Sciatic nerve (tissue), 2 donors: ENCODE measurements around the gene FOCAD. TPM values are rescaled to one million over a fixed set of nuclear protein-coding genes. Genes with fewer than 3 reads are reported as not detected.

Experiments used
- ATAC-seq: fragments of 200-7000 bp; cut with Tn5 transposase; one replicate; pipeline ENCODE4 v1.9.1; 2020; ENCODE audit warnings: mild to moderate bottlenecking, moderate library complexity
- DNase-seq: peaks from one replicate; pipeline ENCODE4 v3.0.0-alpha.2; 2020; ENCODE audit warnings: low spot score
- intact Hi-C: fragments of 100-400 bp; cut with DNase I; formaldehyde crosslinking; loops from one replicate; pipeline ENCODE4 v1.14.2; 2022
- total RNA-seq: library from RNA; stranded (reverse); fragmentation: NEBNext Ultra II Directional; extraction: Animal tissue kit (Norgen Biotek cat#: 25700); gene quantifications from one replicate; pipeline ENCODE4 v1.2.1, GENCODE V29; 2021
- donor health status: DM: no; HTN: no; CAD: no.
- donor health status: DM: no; HTN: no; CAD: no.

FOCAD gene
- total RNA-seq, 1 donor from 2014 or later: 22.5 TPM

DNA sequence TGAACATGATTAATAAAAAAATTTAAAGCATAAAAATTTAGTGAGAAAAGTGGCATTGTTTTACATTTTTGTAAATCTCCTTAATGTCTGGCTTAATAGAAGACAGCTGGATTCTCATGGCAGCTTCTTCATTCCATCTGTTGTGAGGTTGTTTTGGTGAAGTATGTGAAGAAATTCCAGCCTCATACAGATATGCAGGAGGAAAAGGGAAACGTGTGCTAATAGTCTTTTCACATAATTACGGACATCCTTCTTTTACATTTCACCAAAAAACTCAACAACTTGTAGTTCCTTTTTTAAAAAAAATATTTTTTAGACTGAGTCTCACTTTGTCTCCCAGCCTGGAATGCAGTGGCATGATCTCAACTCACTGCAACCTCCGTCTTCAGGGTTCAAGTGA is 300.4 kb downstream of the FOCAD start:
- intact Hi-C loops: no loop called here
- DNase-seq: no peak
- no peak for ATAC-seq

DNA sequence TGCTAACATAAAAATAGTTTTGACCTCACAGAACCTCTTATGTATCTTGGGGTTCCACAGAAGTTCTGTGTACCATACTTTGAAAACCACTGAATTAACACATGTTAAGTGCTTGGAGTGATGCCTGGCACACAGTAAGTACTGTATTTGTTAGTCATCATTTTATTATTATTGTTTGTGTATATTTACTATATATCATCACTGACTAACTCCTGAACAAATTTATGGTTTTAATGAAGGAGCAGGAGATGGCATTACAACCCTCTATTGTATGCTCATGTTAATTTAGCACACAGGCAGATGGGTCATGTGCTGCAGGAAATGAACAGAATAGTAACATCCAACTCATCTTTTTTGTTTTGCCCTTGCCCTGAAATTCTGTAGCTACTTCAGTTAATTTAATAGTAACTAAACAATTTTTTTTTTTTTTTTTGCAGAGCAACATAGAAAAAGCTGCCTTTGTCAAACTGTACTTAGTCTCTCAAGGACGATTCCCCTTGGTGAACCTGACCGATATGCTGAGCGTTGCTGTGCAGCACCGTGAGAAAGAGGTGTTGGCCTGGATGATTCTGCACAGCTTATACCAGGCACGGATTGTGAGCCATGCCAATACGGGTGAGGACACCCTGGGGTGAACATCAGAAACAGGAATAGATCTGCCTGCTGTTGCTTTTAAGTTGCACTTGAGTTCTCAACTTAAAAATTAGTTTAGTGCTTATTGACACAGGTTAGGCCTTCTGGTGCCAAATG is 302.0 kb downstream of the FOCAD start:
- DNase-seq (no peak), ATAC-seq (no peak)
- intact Hi-C loops: no loop called here

DNA sequence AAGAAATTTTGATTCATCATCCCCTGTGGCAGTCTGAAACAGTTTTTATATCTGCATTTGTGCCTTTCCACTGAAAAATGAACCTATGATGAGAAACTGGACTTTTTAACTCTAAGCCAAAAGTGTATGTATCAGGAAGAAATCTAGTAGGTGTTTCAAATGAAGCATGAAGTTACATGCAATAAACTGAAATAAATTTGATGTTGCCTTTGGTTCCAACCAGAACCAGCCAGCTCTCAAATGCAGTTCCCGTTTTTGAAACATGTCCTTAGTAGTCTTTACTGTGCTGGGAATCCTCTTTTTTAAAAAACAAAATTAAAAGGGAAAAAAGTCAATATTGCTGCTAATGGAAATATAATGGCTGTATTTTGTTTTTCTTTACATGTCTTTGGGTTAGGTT is 303.5 kb downstream of the FOCAD start:
- no peak for DNase-seq
- ATAC-seq: no peak
- intact Hi-C loops: no loop called here

DNA sequence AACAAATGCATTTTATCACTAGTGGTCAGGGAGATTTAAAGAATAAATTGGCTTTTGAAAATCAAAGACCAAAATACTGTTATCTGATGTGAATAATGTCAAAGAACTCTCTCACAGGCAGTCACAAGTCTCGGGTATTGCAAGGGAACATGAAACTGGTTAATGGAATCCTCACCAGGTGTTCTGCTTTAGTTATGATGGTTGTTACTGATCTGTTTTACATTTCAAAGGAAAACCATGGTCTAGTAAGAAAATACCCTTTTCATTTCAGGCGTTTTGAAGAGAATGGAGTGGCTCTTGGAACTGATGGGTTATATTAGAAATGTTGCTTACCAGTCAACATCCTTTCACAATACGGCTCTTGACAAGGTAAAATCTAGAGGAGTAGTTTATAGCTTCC is 304.0 kb downstream of the FOCAD start:
- DNase-seq (no peak), ATAC-seq (no peak)
- intact Hi-C loops: no loop called here

DNA sequence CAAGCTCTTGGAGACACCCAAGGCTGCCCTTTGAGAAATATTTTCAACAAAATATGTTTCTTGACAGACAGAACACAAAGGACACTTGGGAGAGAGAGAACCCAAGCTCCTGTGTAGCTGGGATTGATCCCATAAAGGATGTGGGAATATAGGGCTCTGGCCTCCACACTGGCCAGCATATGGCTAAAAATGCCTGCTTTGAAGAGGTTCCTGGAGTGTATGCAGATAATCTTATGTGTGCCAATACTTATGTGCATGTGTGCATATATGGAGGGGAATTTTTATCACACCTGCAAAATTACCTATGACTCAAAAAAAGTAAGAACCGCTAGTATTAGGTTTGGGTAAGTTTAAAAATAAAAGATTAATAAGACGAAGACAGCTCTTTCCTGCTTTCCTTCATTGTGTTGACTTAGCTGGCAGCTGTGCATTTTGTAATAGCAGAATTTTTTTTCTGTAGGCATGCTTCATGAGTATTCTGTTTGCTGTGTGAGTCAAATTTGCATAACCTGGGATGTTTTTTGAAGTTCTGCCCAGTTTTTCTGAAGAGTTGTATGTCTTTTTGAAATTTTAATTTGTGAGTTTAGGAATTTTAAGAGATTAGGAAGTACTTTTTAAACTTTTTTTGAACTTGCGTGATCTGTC is 304.7 kb downstream of the FOCAD start:
- intact Hi-C loops: no loop called here
- no peak for DNase-seq
- no peak for ATAC-seq

DNA sequence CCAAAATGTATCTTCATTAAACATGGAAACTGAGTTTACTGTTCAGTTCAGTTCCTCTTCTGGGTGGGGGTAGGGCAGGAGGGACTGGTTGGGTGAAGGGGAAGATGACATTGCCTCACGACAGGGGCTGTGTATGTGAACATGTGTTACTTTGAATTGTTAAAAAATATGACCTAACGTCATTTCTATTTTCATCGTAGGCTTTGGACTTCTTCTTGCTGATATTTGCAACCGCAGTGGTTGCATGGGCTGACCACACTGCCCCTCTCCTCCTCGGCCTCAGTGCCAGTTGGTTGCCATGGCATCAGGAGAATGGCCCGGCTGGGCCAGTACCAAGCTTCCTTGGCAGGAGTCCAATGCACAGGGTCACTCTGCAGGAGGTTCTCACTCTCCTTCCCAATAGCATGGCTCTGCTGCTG is 305.9 kb downstream of the FOCAD start:
- peak; percentile 80 for ATAC-seq
- intact Hi-C loops: no loop called here
- peak; percentile 67 for DNase-seq

DNA sequence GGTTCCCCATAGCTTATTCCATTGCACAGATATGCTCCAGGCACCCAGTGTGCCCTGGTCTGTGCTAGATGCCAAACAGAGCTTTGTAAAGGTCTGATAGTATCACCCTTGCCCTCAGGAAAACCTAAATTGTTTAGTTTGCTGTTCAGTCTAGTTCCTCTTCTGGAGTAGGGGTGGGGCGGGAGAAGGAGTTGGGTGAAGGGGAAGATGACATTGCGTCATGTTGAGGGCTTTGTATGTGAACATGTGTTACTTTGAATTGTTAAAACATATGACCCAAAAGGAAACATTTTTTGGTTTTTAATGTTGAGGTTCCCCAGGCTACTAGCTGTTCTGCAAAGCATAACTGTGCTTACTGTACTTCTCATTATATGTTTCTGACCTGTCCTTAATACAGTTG is 306.8 kb downstream of the FOCAD start:
- DNase-seq (no peak), ATAC-seq (peak; percentile 83)
- intact Hi-C loops: no loop called here

DNA sequence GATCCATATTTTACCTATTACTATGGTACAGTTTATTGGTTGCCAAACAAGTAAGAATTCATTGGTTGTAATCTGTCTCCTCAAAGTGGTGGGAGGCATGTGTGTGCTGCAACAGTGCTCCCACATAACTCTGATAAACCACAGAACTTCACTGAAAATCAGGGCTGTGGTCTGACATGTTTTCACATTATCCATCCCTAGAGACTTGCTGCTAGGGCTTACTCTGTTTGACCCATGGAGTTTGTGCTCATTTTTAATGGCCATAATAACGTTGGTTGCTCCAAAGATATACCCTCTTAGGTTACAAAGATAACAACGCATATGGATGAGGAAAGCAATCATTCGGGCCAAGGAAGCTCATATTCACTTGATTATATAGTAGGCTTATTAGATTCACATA is 310.4 kb downstream of the FOCAD start:
- ATAC-seq: no peak
- intact Hi-C loops: no loop called here
- no peak for DNase-seq

DNA sequence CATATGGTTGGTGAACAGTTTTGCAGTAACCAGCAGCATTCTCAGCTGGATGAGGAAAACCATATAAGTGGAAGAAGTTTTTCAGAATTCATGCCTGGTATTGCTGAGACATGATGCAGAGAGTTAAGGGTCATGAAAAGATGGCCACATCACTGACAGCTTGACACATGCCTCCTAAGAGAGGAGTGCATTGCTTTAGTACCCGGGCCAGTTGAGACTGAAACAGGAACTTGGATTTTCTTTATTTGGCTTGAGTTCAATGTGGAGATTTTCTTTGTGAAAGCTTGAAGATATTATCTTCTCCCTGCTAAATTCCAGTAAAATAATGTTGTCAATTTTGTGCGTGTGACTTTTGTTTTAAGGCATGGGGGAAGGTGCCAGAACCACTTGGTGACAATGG is 311.6 kb downstream of the FOCAD start:
- ATAC-seq (no peak), DNase-seq (no peak)
- intact Hi-C loops: no loop called here

DNA sequence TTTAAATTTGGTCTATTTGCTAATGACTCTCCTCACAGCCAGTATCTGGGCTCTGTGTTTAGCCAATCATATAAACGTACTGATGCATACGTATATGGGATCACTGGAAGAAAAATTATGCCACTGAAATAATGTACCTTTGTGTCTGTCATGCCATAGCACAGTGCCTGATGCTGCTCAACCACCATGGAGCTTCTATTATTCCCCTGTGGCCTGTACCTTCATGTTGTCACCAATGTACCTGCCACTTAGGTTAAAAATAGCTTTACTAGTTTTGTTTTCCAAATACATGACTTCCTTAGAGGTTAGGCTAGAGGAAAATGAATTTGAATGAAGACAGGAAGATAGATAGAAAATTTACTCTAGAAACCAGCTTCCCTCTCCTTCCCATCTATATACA is 312.8 kb downstream of the FOCAD start:
- ATAC-seq: no peak
- no peak for DNase-seq
- intact Hi-C loops: no loop called here

DNA sequence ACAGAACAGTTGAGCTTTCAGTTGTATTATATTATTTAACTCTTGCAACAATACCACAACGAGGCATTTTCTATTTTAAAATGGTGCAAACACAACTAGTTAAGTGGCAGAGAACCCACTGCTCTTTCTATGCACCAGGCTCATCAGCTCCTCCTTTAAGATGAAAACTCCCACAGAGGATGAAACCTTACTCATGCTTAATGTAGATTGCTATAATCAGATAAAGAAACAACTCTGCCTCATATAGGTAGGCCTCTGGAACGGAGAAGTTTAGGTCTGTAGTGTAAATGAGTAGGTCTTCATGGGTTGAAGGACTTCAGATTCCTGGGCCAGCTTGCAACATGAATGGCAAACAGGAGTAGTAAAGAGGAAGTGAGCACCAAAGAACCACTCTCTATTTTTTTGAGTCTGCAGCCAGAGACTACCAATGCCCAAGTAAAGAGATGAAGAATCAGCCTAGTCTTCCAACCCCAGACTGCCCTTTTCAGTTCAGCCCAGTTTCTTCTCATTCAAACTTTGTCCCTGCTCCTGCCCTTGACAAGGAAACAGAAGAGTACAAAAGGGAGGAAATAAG is 313.5 kb downstream of the FOCAD start:
- DNase-seq (no peak), ATAC-seq (no peak)
- intact Hi-C loops: no loop called here

DNA sequence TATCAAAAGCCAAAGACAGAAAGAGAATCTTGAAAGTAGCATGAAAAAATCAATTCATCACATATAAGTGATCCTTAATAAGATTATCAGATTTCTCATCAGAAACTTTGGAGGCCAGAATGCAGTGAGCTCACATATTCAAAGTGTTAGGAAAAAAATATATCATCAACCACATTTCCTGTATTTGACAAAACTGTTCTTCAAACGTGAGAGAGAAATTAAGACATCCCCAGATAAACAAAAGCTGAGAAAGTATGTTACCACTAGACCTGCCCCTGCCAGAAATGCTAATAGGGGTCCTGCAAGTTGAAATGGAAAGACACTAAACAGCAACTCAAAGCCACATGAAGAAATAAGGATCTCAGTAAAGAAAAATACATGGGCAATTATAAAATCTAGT is 317.5 kb downstream of the FOCAD start:
- DNase-seq (no peak), ATAC-seq (no peak)
- intact Hi-C loops: no loop called here

DNA sequence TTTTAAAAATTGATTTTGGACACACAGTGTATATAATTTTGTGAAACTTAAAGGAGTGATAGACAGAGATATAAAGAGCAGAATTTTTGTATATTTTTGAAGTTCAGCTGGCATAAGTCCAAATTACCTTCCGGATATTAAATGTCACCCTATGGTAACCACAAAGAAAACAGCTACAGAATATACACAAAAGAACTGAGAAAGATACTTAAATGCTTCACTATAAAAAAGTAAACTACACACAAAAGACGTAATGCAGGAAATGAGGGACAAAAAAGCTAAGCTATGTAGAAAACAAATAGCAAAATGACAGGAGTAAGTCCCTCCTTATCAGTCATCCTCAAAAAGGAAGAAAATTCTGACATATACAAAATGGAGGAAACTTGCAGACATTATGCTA is 318.0 kb downstream of the FOCAD start:
- ATAC-seq: no peak
- DNase-seq: no peak
- intact Hi-C loops: no loop called here

DNA sequence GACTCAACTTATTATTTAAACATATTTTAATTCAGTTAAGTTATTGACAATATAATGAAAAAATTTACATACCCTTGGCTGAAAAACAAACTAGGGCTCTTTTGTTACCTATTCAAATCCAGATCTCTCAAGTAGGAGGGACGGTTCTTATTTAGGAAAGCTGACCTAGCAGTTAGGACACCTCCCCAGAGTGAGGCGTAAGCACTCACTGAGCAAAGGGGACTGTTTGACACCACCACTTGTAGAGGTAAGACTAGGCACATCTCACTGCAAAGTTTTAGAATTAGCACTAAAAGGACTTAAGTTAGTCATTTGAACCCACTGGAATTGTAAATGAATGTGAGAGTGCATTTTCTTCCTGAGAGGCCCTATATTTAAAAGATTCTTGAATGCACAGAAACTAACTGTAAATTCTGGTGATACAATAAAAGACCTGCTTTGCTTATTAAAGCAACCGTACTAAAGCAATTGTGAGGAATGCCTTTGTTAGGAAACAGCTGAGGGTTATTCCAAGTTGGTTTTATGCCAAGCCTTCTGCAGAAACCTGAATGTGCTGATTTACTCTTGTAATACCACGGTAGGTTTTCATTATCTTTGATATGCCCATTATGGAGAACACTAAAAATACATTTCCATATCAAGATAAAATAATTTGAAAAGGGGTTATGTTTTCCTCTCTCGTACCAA is 331.2 kb downstream of the FOCAD start:
- no peak for ATAC-seq
- intact Hi-C loops: no loop called here

DNA sequence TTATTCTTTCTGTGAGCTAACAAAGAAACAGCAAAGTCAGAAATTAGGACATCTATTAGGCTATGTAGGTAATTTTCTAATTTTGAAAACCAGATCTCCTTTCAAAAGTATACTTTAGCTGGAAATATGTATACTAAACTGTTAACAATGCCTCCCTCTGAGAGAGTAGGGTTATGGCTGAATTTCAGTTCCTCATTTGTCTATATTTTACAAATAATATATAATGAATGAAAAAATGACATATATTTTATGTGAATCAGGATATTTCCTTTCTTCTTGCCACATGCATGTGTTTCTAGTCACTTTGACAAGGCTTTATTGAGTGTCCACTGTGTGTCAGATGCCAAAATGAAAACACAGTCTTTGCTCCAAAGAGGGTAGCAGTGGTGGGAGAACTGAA is 331.9 kb downstream of the FOCAD start:
- ATAC-seq (no peak), DNase-seq (no peak)
- intact Hi-C loops: no loop called here

More for the DNA sequence above, 331.2 kb downstream of the FOCAD start:
- DNase-seq: no peak

DNA sequence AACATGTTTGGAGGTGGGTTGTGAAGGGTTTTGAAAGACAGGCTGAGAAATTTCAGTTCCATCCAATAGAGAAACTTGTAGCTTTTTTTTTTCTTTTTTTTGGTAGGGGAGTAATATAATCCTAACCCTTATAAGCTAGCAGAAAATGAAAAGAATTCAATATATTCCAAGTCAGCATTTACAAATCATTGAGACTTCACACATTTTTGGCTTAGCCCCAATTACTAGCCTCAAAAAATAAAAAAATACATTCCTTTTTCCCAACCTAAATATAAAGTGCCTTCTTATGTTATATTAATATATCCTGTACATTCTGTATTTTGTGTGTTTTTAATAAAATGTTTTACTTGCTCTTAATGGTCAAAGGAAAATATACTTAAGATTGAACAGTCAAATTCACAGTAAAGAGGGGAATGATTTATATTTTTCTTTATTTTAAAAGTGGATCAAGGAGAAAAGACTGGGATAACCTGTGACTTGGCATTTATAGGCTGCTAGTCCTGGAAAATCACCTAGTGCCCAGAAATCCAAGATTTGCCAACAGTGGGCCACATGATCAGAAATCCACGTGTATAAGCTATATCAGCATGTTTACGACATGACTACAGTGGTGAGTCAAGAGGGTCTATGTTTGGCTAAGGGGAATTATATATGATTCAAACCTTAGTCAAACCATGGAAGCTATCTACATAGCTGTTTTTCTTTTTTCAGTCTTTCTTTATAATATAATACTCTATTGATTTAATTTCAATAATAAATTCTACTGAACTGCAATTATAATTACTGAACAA is 332.8 kb downstream of the FOCAD start:
- no peak for ATAC-seq
- no peak for DNase-seq
- intact Hi-C loops: no loop called here

DNA sequence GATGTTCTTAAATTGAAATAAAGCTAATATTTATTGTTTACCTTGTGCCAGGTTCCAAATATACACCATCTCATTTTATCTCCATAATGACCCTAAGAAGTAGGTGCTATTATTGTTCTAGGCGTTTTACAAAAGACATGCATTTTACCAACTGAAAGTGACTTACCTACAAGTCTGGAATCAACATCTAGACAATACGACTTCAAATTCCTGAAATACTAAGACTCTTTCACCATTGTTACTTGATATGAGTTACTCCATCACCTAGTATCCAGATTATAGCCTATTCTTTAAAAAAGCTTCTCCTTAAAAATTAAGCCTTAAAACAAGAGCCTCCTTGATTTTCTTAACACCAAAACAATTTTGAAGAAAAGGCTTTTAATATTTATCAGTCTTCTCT is 334.1 kb downstream of the FOCAD start:
- ATAC-seq: no peak
- no peak for DNase-seq
- intact Hi-C loops: no loop called here

DNA sequence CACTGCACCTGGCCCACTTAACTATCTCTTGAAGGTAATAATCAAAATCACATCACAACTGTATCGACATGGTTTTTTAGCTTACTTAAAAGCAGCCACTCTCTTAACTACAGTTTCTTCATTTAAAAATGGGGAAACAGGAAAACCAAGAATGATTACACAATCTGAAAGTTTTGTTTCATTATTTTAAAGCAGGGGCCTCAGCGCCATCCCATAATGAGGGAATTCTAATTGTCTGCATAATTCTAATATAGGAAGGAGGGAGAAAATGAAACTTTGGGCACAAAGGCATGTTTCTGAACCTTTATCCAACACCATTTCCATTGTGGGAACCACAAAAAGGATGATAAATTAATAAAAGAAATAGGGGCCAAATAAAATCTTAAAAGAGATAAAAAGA is 339.8 kb downstream of the FOCAD start:
- DNase-seq (no peak), ATAC-seq (no peak)
- intact Hi-C loops: no loop called here

DNA sequence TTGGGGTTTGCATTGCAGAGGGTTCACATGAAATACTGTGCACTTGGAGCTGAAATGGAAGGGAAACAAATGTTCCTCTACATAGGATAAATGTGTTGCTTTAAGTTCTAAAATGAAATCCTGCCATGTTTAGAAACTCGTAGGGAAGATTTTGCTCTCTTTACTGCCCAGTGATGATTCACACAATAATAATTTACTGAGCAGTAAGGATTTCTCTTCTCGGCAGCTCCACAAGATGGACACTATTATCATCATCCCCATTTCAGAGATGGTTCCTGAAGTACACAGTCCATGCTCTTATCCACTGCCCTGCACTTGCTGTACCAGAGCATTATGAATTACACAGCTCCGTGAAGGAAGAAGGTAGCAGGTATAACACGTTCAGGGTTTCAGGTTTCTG is 343.2 kb downstream of the FOCAD start:
- intact Hi-C loops: no loop called here
- DNase-seq (no peak), ATAC-seq (no peak)
